ENCODE data around the gene ZNF628. TPM values are rescaled to one million over a fixed set of nuclear protein-coding genes. Genes with fewer than 3 reads are reported as not detected.

ZNF628 gene
- total RNA-seq, 2 donors from 2014 or later: 8.0 to 12.3 TPM

DNA sequence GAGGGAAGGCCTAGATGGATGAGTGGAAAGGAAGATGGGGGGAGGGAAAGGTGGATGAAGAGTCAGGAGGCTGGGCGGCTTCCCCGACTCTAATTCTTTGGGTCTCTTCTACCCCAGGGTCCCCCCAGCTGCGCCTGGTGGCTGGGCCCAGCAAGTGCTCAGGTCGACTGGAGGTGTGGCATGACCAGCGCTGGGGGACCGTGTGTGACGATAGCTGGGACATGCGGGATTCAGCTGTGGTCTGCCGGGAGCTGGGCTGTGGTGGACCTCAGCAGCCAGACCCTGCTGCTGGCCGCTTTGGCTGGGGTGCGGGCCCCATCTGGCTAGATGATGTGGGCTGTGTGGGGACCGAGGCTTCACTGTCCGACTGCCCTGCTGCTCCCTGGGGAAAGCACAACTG lies 21.3 kb downstream of the ZNF628 start:
- Mint-ChIP-seq H3K27me3 (peaks cover 0 to 2% of the 10 kb centered on the region in 2 donors), H3K4me3 (no peak overlapping the region), H3K27ac (no peak overlapping the region), H3K9me3 (no peaks in the 10 kb centered on the region), H3K36me3 (no peaks in the 10 kb centered on the region), H3K4me1 (ENCODE audit: low read depth in 2 of 2) (peaks cover 9 to 13% of the 10 kb centered on the region in 2 donors)
- ATAC-seq (no peak), DNase-seq (ENCODE audit: low spot score) (no peak)

GRCh38 chr19:55498246-55498840 lies 21.9 kb downstream of the ZNF628 start:
- no peak for ATAC-seq
- Mint-ChIP-seq H3K36me3 (peaks cover 3% of the 10 kb centered on the region), H3K4me1 (ENCODE audit: low read depth in 2 of 2) (peaks cover 13 to 18% of the 10 kb centered on the region in 2 donors), H3K4me3 (no peak overlapping the region), H3K27ac (no peak overlapping the region), H3K9me3 (no peaks in the 10 kb centered on the region), H3K27me3 (no peaks in the 10 kb centered on the region)
- no peak for DNase-seq (ENCODE audit: low spot score)

DNA sequence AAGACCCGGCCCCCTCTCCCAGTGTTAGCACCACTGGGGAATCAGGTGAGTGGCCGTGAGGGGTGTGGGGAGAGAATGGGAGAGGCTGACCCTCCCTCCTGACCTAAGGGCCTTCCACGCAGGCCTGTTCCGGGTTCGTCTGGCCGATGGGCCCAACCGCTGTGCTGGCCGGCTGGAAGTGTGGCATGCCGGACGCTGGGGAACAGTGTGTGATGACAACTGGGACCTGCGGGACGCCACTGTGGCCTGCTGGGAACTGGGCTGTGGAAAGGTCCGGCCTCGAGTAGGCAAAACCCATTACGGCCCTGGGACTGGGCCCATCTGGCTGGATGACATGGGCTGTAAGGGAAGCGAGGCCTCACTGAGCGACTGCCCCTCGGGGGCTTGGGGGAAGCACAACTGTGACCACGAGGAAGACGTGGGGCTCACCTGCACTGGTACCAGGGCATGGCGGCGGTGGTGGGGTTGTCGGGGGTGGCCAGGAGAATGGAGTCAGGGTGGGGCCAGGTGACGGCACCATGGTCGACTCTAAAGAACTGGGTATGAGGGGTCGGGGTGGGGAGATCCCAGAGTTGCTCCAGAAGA lies 24.0 kb downstream of the ZNF628 start:
- no peaks in the 10 kb centered on the region for H3K9me3 Mint-ChIP-seq
- peaks cover 4% of the 10 kb centered on the region for H3K36me3 Mint-ChIP-seq
- H3K27me3 Mint-ChIP-seq: no peaks in the 10 kb centered on the region
- ATAC-seq (no peak), DNase-seq (ENCODE audit: low spot score) (no peak)
- H3K27ac Mint-ChIP-seq: no peak overlapping the region
- no peak overlapping the region for H3K4me3 Mint-ChIP-seq
- H3K4me1 Mint-ChIP-seq (ENCODE audit: low read depth in 2 of 2): peaks cover 21 to 29% of the 10 kb centered on the region in 2 donors

- Mint-ChIP-seq H3K9me3 (no peaks in the 10 kb centered on the region), H3K4me1 (ENCODE audit: low read depth in 2 of 2) (peaks cover 21 to 29% of the 10 kb centered on the region in 2 donors), H3K4me3 (peak overlapping the region; percentile 13), H3K36me3 (peaks cover 4% of the 10 kb centered on the region), H3K27ac (no peak overlapping the region), H3K27me3 (no peaks in the 10 kb centered on the region)
- no peak for ATAC-seq
- no peak for DNase-seq (ENCODE audit: low spot score)
Measured at GRCh38 chr19:55502197-55502952, 26.0 kb downstream of the ZNF628 start.

GRCh38 chr19:55503157-55503501 lies 26.7 kb downstream of the ZNF628 start:
- no peak for ATAC-seq
- Mint-ChIP-seq H3K27me3 (peaks cover 0 to 6% of the 10 kb centered on the region in 2 donors), H3K36me3 (peaks cover 4% of the 10 kb centered on the region), H3K4me3 (peak overlapping the region; percentile 82), H3K27ac (peak overlapping the region; percentile 40 to 74), H3K4me1 (ENCODE audit: low read depth in 2 of 2) (peaks cover 21 to 29% of the 10 kb centered on the region in 2 donors), H3K9me3 (no peaks in the 10 kb centered on the region)
- no peak for DNase-seq (ENCODE audit: low spot score)

DNA sequence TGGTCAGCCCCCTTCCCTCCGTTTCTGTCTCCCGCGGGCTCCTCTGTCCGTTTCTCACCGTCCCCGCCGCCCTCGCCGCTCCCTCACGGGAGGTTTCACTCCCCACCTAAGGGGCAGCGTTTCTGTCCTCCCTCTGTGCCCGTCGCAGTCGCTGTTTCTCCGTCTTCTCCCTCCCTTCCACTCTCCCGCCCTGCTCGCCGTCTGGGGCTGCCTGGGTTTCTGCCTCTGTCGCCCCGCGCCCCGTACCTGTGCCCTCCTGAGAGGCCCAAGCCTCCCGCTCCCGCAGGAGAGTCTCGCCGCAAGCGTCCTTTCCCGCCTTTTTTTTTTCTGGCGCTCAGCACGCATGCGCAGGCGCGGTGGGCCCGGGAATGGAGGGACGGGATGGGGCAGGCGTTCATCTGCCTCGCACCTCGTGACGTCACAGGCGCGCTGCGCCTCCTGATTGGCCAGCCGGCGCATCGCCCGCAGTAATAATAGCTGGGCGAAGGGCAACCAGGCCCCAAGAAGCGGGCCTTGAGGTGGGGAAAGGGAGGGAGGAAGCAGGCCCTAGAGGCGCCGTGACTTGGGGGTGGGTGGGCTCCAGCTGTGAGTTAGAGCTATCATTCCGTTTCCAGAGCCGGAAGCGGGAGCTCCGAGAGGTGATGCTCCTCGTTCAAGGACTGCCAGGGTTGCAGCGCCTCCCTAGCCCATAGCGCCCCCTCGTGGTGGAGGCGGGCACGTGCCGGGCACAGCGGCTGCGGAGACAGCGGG lies 27.3 kb downstream of the ZNF628 start:
- H3K27ac Mint-ChIP-seq: peak overlapping the region; percentile 40 to 74
- peak; percentile 93 for DNase-seq (ENCODE audit: low spot score)

GRCh38 chr19:55504252-55504603 lies 27.8 kb downstream of the ZNF628 start:
- DNase-seq (ENCODE audit: low spot score) (no peak), ATAC-seq (no peak)
- H3K4me1 Mint-ChIP-seq (ENCODE audit: low read depth in 2 of 2): peaks cover 21 to 29% of the 10 kb centered on the region in 2 donors
- peaks cover 0 to 8% of the 10 kb centered on the region in 2 donors for H3K27me3 Mint-ChIP-seq
- peak overlapping the region; percentile 82 for H3K4me3 Mint-ChIP-seq
- peaks cover 4% of the 10 kb centered on the region for H3K36me3 Mint-ChIP-seq
- H3K27ac Mint-ChIP-seq: peak overlapping the region; percentile 40 to 74
- H3K9me3 Mint-ChIP-seq: no peaks in the 10 kb centered on the region

More for the DNA sequence above, 27.3 kb downstream of the ZNF628 start:
- Mint-ChIP-seq H3K4me3 (peak overlapping the region; percentile 82), H3K36me3 (peaks cover 4% of the 10 kb centered on the region), H3K9me3 (no peaks in the 10 kb centered on the region), H3K27me3 (peaks cover 0 to 7% of the 10 kb centered on the region in 2 donors), H3K4me1 (ENCODE audit: low read depth in 2 of 2) (peaks cover 21 to 29% of the 10 kb centered on the region in 2 donors)
- ATAC-seq: peak; percentile 95 to 97

DNA sequence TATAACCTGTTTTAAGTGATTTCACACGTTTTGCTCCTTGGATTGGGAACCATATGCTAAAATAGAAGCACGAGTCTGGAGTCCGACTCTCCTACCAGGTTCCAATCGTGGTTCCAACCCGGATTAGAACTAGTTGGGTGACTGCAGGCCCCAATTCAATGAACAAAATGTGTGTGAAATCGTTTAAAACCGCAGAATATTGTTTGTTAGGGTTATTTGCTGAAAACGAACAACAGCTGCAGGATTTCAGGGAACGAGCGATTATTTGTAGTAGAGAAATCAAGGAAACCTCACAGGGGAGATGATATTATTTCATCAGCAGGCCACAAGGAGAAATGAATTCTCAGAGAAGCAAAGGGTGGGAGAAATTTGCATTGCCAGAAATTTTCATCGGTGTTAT lies 28.6 kb downstream of the ZNF628 start:
- no peak for DNase-seq (ENCODE audit: low spot score)
- Mint-ChIP-seq H3K27ac (no peak overlapping the region), H3K36me3 (peaks cover 4% of the 10 kb centered on the region), H3K4me3 (no peak overlapping the region), H3K9me3 (no peaks in the 10 kb centered on the region), H3K4me1 (ENCODE audit: low read depth in 2 of 2) (peaks cover 21 to 29% of the 10 kb centered on the region in 2 donors), H3K27me3 (peaks cover 0 to 9% of the 10 kb centered on the region in 2 donors)
- no peak for ATAC-seq

- Mint-ChIP-seq H3K4me1 (ENCODE audit: low read depth in 2 of 2) (peaks cover 10 to 12% of the 10 kb centered on the region in 2 donors), H3K27me3 (peaks cover 13 to 16% of the 10 kb centered on the region in 2 donors), H3K27ac (no peak overlapping the region), H3K9me3 (no peaks in the 10 kb centered on the region), H3K4me3 (no peak overlapping the region), H3K36me3 (peaks cover 3% of the 10 kb centered on the region)
- DNase-seq (ENCODE audit: low spot score): no peak
- no peak for ATAC-seq
Measured at GRCh38 chr19:55508120-55508519, 31.7 kb downstream of the ZNF628 start.

- Mint-ChIP-seq H3K27me3 (peaks cover 4 to 8% of the 10 kb centered on the region in 2 donors), H3K9me3 (no peaks in the 10 kb centered on the region), H3K4me1 (ENCODE audit: low read depth in 2 of 2) (no peaks in the 10 kb centered on the region), H3K27ac (peak overlapping the region in 1 of 2 donors; percentile 44), H3K4me3 (peak overlapping the region; percentile 53), H3K36me3 (no peaks in the 10 kb centered on the region)
- DNase-seq (ENCODE audit: low spot score): peak; percentile 94
- ATAC-seq: peak; percentile 100
Measured at GRCh38 chr19:55516878-55517620, 40.6 kb downstream of the ZNF628 start.

DNA sequence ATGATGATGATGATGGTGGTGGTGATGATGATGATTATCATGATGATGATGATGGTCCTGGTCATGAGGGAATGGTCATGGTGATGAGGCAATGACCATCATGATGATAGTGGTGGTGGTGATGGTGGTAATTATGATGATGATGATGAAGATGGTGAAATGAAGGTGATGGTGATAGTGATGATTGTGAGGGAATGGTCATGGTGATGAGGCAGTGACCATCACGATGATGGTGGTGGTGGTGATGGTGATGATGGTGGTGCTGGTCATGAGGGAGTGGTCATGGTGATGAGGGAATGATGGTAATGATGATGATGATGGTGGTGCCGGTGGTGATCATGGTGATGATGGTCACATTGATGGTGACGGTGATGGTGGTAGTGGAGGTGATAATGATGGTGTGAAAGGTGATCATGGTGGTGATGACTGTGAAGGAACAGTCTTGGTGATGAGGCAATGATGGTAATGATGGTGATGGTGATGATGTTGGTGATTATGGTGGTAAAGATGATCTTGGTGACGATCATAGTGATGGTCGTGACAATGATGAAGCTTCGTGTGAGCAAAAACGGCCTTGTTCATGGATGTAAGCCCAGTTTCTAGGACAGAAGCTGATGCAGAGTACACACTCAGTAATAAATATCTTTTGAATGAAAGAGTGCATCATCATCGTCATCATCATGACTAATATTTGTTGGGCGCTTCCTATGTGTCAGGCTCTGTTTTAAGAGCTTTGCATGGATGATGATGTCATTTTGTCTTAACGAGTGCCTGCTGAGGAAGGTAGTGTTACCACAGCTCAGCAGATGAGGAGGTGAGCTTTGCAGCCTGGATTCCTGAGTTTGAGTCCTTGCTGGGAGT lies 43.3 kb downstream of the ZNF628 start:
- H3K27me3 Mint-ChIP-seq: no peaks in the 10 kb centered on the region
- H3K27ac Mint-ChIP-seq: no peak overlapping the region
- DNase-seq (ENCODE audit: low spot score) (no peak), ATAC-seq (no peak)
- H3K4me3 Mint-ChIP-seq: no peak overlapping the region
- no peaks in the 10 kb centered on the region for H3K4me1 Mint-ChIP-seq (ENCODE audit: low read depth in 2 of 2)
- no peaks in the 10 kb centered on the region for H3K36me3 Mint-ChIP-seq
- no peaks in the 10 kb centered on the region for H3K9me3 Mint-ChIP-seq

DNA sequence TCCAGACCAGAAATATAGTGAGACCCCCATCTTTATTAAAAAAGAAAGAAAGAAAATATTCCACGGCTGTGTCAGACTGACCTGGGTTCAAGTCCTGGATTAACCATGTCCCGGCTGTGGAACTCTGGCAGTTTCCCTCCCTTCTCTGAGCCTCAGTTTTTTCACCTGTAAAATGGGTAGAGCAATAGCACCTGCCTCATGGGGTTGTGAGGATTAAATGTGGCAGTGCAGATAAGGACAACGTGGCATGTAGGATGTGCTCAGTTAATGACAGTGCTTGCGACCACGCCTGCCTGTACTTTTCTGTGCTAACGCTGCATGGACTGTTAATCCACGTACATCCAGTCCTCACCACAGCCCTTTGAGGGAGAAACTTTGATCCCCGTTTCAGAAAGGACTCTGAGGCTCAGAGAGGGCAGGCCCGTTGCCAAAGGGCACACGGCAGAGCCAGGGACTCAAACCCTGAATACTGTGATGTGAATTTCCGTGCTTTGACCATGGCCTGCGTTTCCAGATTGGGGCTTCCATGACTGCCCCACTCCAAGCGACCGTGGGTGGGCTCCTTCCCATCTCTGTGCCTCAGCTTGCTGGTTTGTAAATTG lies 44.4 kb downstream of the ZNF628 start:
- no peak for DNase-seq (ENCODE audit: low spot score)
- Mint-ChIP-seq H3K27ac (no peak overlapping the region), H3K27me3 (peaks cover 0 to 3% of the 10 kb centered on the region in 2 donors), H3K9me3 (no peaks in the 10 kb centered on the region), H3K4me1 (ENCODE audit: low read depth in 2 of 2) (no peaks in the 10 kb centered on the region), H3K36me3 (no peaks in the 10 kb centered on the region), H3K4me3 (no peak overlapping the region)
- no peak for ATAC-seq

All from natural killer cell treated with Interleukin-12 subunit alpha and Interleukin-12 subunit beta and Interleukin-15 and Interleukin-18, amount 100 ng/mL, for 72 hours (primary cell).